Smooth muscle cell (in vitro differentiated cells): ENCODE results near the gene CDK14. TPM values are rescaled to one million over a fixed set of nuclear protein-coding genes. Genes with fewer than 3 reads are reported as not detected.

ENCODE experiments used
- DNase-seq: peaks from one replicate; lab custom pipeline; 2025; ENCODE audit not compliant: unreplicated experiment; lab: John Stamatoyannopoulos, UW
- H2AFZ ChIP-seq: fragments of 200-600 bp; sonication (generic); 2 replicates; pipeline ENCODE4 v1.6.0; 2016; ENCODE audit warnings: antibody characterized with exemption, low read depth, mild to moderate bottlenecking
- H3F3A ChIP-seq: fragments of 200-600 bp; sonication (generic); 2 replicates; pipeline ENCODE4 v1.6.0; 2017; ENCODE audit warnings: antibody characterized with exemption, low read depth
- H3K27ac ChIP-seq: fragments of 200-600 bp; sonication (generic); 2 replicates; pipeline ENCODE4 v1.5.1; 2016; ENCODE audit warnings: low read depth, mild to moderate bottlenecking
- H3K27me3 ChIP-seq: fragments of 200-600 bp; sonication (generic); 2 replicates; pipeline ENCODE4 v1.6.1; 2016; ENCODE audit warnings: low read depth, mild to moderate bottlenecking
- H3K36me3 ChIP-seq: fragments of 200-600 bp; sonication (generic); 2 replicates; pipeline ENCODE4 v1.5.1; 2016; ENCODE audit warnings: low read depth
- H3K4me1 ChIP-seq: fragments of 200-600 bp; sonication (generic); 2 replicates; pipeline ENCODE4 v1.5.1; 2016; ENCODE audit warnings: low read depth
- H3K4me2 ChIP-seq: fragments of 200-600 bp; sonication (generic); 2 replicates; pipeline ENCODE4 v1.6.0; 2016; ENCODE audit warnings: mild to moderate bottlenecking
- H3K4me3 ChIP-seq: fragments of 200-600 bp; sonication (generic); 2 replicates; pipeline ENCODE4 v1.5.1; 2016; ENCODE audit warnings: mild to moderate bottlenecking
- H3K79me2 ChIP-seq: fragments of 200-600 bp; sonication (generic); 2 replicates; pipeline ENCODE4 v1.6.0; 2016; ENCODE audit warnings: low read depth, mild to moderate bottlenecking
- H3K9ac ChIP-seq: fragments of 200-600 bp; sonication (generic); 2 replicates; pipeline ENCODE4 v1.6.0; 2016; ENCODE audit warnings: low read depth
- H3K9me3 ChIP-seq: fragments of 200-600 bp; sonication (generic); replicated peaks from 2 replicates; pipeline ENCODE4 v1.5.1; 2016; ENCODE audit warnings: low read depth
- H4K20me1 ChIP-seq: fragments of 200-600 bp; sonication (generic); 2 replicates; pipeline ENCODE4 v1.6.0; 2016; ENCODE audit warnings: low read depth
- CTCF ChIP-seq: fragments of 200-600 bp; sonication (generic); IDR thresholded peaks from 2 replicates; pipeline ENCODE4 v1.5.1; 2017; ENCODE audit warnings: borderline replicate concordance, mild to moderate bottlenecking, antibody characterized with exemption; ENCODE audit not compliant: insufficient read depth, poor library complexity, severe bottlenecking
- WGBS: methylation state at CpG from one replicate; pipeline ENCODE4 v1.1.7; 2016; ENCODE audit warnings: low lambda C conversion rate; 5-methylcytosine and 5-hydroxymethylcytosine counted together
- polyA plus RNA-seq: library from polyadenylated mRNA; unstranded; fragments of >200 nt; fragmentation: Nextera tagmentation; extraction: Ambion mirVana; gene quantifications from 2 replicates; pipeline ENCODE4 v1.2.1, GENCODE V29; 2016
- total RNA-seq: library from RNA; depleted of rRNA; stranded (reverse); fragments of >200 nt; gene quantifications from 2 replicates; pipeline ENCODE4 v1.2.3, GENCODE V29; 2014

Gene CDK14
- total and polyA plus RNA-seq, 2 experiments from 2014 or later, result 4.1 to 5.3 TPM

- no peak overlapping the region for H3K4me3 ChIP-seq
- H3K4me1 ChIP-seq, result no peaks in the 10 kb centered on the region
- H3K27ac ChIP-seq, result no peak overlapping the region
- no peak overlapping the region for H3K9ac ChIP-seq
- no peaks in the 10 kb centered on the region for H3K36me3 ChIP-seq
- no peak overlapping the region for H3K4me2 ChIP-seq
- TF ChIP-seq CTCF, result no peak
- whole genome bisulfite sequencing, result 82% methylated on average over 4 of the region's 4 CpGs
- no peaks in the 10 kb centered on the region for H3F3A ChIP-seq
- peaks cover 5% of the 10 kb centered on the region for H3K9me3 ChIP-seq
- no peak overlapping the region for H2AFZ ChIP-seq
- DNase-seq, result no peak
- H4K20me1 ChIP-seq, result no peaks in the 10 kb centered on the region
- H3K79me2 ChIP-seq, result no peaks in the 10 kb centered on the region
- no peaks in the 10 kb centered on the region for H3K27me3 ChIP-seq
Measured at GRCh38 chr7:90972906-90973550, 376.9 kb downstream of the CDK14 start.

- H3K4me3 ChIP-seq, result no peak overlapping the region
- WGBS, result 91% methylated on average over 5 of the region's 5 CpGs
- no peak for TF ChIP-seq CTCF
Measured at GRCh38 chr7:90977056-90977455, 380.9 kb downstream of the CDK14 start.

GRCh38 chr7:90980545-90980944 lies 384.4 kb downstream of the CDK14 start:
- Histone ChIP-seq H3K9ac (no peak overlapping the region), H3K27me3 (no peaks in the 10 kb centered on the region), H4K20me1 (no peaks in the 10 kb centered on the region), H2AFZ (no peak overlapping the region), H3K9me3 (no peaks in the 10 kb centered on the region), H3F3A (no peaks in the 10 kb centered on the region), H3K27ac (no peak overlapping the region), H3K79me2 (no peaks in the 10 kb centered on the region), H3K4me3 (no peak overlapping the region), H3K36me3 (no peaks in the 10 kb centered on the region), H3K4me2 (no peak overlapping the region), H3K4me1 (no peaks in the 10 kb centered on the region)
- DNase-seq, result no peak
- no peak for TF ChIP-seq CTCF
- 25% methylated on average over 2 of the region's 2 CpGs for WGBS

More at GRCh38 chr7:90977056-90977455, 380.9 kb downstream of the CDK14 start:
- H4K20me1 ChIP-seq, result no peaks in the 10 kb centered on the region
- H3F3A ChIP-seq, result no peaks in the 10 kb centered on the region
- H3K9ac ChIP-seq, result no peak overlapping the region
- no peaks in the 10 kb centered on the region for H3K27me3 ChIP-seq
- no peaks in the 10 kb centered on the region for H3K36me3 ChIP-seq
- no peak overlapping the region for H3K27ac ChIP-seq
- no peak overlapping the region for H2AFZ ChIP-seq
- H3K9me3 ChIP-seq, result peaks cover 4% of the 10 kb centered on the region
- no peaks in the 10 kb centered on the region for H3K79me2 ChIP-seq
- DNase-seq, result no peak
- H3K4me2 ChIP-seq, result no peak overlapping the region
- no peaks in the 10 kb centered on the region for H3K4me1 ChIP-seq

- Histone ChIP-seq H3K27me3 (no peaks in the 10 kb centered on the region), H3K9me3 (no peaks in the 10 kb centered on the region), H3K27ac (no peak overlapping the region), H4K20me1 (no peaks in the 10 kb centered on the region), H3K79me2 (no peaks in the 10 kb centered on the region), H3K4me2 (no peak overlapping the region), H3K4me3 (no peak overlapping the region), H3K4me1 (no peaks in the 10 kb centered on the region), H3K9ac (no peak overlapping the region), H2AFZ (no peak overlapping the region), H3K36me3 (no peaks in the 10 kb centered on the region), H3F3A (no peaks in the 10 kb centered on the region)
- WGBS, result 98% methylated on average over 2 of the region's 2 CpGs
- no peak for TF ChIP-seq CTCF
- DNase-seq, result no peak
Measured at GRCh38 chr7:90982228-90982627, 386.1 kb downstream of the CDK14 start.
